K562 (cell line): ENCODE results near the gene TAS2R8. TPM values are rescaled to one million over a fixed set of nuclear protein-coding genes. Genes with fewer than 3 reads are reported as not detected.

Experiments used
- ARHGAP35 ChIP-seq: fragments of 450-650 bp; IDR thresholded peaks from 2 replicates; pipeline ENCODE4 v1.6.1; 2018; ENCODE audit not compliant: partially characterized antibody
- ASH1L ChIP-seq: fragments of 450-650 bp; IDR thresholded peaks from 2 replicates; pipeline ENCODE4 v1.6.1; 2018; ENCODE audit warnings: borderline replicate concordance, mild to moderate bottlenecking, low read depth; ENCODE audit not compliant: partially characterized antibody
- CAMTA2 ChIP-seq: fragments of 250-450 bp; sonication (Bioruptor Pico); conservative IDR thresholded peaks from 2 replicates; pipeline ENCODE4 v1.5.1; 2022
- GABPB1 ChIP-seq: sonication (generic); formaldehyde crosslinking; IDR thresholded peaks from 2 replicates; pipeline ENCODE4 v1.8.0; 2022; ENCODE audit warnings: mild to moderate bottlenecking, missing genetic modification reagents
- MTA3 ChIP-seq: fragments of 450-650 bp; formaldehyde crosslinking; IDR thresholded peaks from 2 replicates; pipeline ENCODE4 v1.6.1; 2017; ENCODE audit warnings: mild to moderate bottlenecking, borderline replicate concordance
- RAD21 ChIP-seq, 2 experiments: fragments of 250-450 bp in 1 of 2; fragments of 450-650 bp in 1 of 2; sonication (Bioruptor Pico) in 1 of 2; formaldehyde crosslinking in 1 of 2; IDR thresholded peaks in 1 of 2; conservative IDR thresholded peaks in 1 of 2; 2 replicates each; pipeline versions ENCODE4 v1.4.0 to v1.8.0; 2020 to 2022; ENCODE audit warnings: mild to moderate bottlenecking in 2 of 2, moderate library complexity in 1 of 2
- SMARCB1 ChIP-seq: IDR thresholded peaks from 2 replicates; pipeline ENCODE4 v1.6.1; 2011; ENCODE audit warnings: improper control_type of control experiment, low read depth; ENCODE audit not compliant: insufficient read length
- ZNF695 ChIP-seq: fragments of 450-650 bp; formaldehyde crosslinking; IDR thresholded peaks from 2 replicates; pipeline ENCODE4 v1.4.0; 2020; ENCODE audit warnings: mild to moderate bottlenecking, moderate library complexity
- ZZZ3 ChIP-seq: fragments of 450-650 bp; IDR thresholded peaks from 2 replicates; pipeline ENCODE4 v1.6.1; 2016; ENCODE audit warnings: antibody characterized with exemption, mild to moderate bottlenecking, moderate library complexity
- polyA plus RNA-seq, 8 experiments: library from polyadenylated mRNA; depleted of rRNA in 4 of 8; stranded (reverse) in 5 of 8; unstranded in 3 of 8; fragments of >200 nt; fragmentation: Nextera tagmentation in 2 of 8; fragmentation: Illumina TruSeq in 1 of 8; extraction: Ambion mirVana in 2 of 8; extraction: Trizol in 1 of 8; gene quantifications; 2 replicates each; pipeline versions ENCODE4 v1.2.1 to v1.2.3, GENCODE V29; 2011 to 2014; ENCODE audit warnings: inconsistent platforms in 1 of 8, missing spikeins in 1 of 8
- total RNA-seq, 7 experiments: library from RNA; depleted of rRNA in 6 of 7; stranded (reverse); fragments of >200 nt in 6 of 7; fragmentation: Illumina TruSeq in 2 of 7; extraction: Trizol in 2 of 7; gene quantifications; 2 replicates each; pipeline versions ENCODE4 v1.2.1 to v1.2.3, GENCODE V29; 2011 to 2021; ENCODE audit warnings: low replicate concordance in 1 of 7
- TF ChIP-seq, protein P1 (sequence below), 2 experiments: fragments of 450-650 bp; IDR thresholded peaks; 2 replicates each; pipeline ENCODE4 v1.6.1; 2016; ENCODE audit warnings: mild to moderate bottlenecking in 2 of 2, borderline replicate concordance in 1 of 2, low read depth in 1 of 2, moderate library complexity in 1 of 2
- TF ChIP-seq, protein P2 (sequence below), 2 experiments: fragments of 250-450 bp in 1 of 2; fragments of 450-650 bp in 1 of 2; sonication (Bioruptor Pico) in 1 of 2; IDR thresholded peaks; 2 replicates each; pipeline versions ENCODE4 v1.6.1 to v1.8.0; 2016 to 2021; ENCODE audit warnings: mild to moderate bottlenecking in 2 of 2, moderate library complexity in 2 of 2, missing compliant biosample characterization in 1 of 2, missing genetic modification characterization in 1 of 2
- TF ChIP-seq, protein P3 (sequence below): sonication (generic); formaldehyde crosslinking; IDR thresholded peaks from 2 replicates; pipeline ENCODE4 v1.8.0; 2022; ENCODE audit warnings: mild to moderate bottlenecking, low read depth, missing genetic modification reagents
- TF ChIP-seq, protein P4 (sequence below): IDR thresholded peaks from 2 replicates; pipeline ENCODE4 v1.6.1; 2012; ENCODE audit warnings: low read depth, low read length, improper control_type of control experiment, borderline replicate concordance

TAS2R8 gene
- total and polyA plus RNA-seq, 9 of the 15 experiments (the other 6 are each of a cell fraction or from before 2014, with no cell fraction given), result not detected

DNA sequence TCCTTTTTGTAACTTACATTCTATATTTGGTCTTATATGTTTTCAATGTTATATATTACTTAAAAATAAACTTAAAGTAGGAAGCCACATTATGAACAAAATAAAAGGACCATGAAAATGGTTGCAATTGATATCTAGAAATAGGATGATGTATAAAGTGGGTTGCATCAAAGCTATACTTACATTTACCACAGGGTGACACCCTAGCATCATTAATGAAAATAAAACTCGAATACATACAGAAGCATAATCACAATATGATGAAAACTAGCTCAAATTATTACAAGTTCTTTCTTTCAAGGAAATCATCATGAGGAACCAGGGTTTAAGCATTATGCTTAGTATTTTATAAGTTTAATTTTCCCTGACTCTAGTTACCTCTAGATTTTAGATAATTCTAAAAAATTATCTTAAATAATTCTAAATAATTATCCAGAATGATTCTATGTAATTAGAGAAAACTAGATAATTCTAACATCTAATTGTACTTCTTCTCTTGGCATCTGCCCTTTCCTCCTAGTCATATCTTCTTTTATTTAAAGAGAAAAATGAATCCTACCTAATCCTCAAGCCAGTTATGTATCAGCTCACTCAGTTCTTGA lies 35.9 kb downstream of the TAS2R8 start (continued):
- TF ChIP-seq, protein P1, sequence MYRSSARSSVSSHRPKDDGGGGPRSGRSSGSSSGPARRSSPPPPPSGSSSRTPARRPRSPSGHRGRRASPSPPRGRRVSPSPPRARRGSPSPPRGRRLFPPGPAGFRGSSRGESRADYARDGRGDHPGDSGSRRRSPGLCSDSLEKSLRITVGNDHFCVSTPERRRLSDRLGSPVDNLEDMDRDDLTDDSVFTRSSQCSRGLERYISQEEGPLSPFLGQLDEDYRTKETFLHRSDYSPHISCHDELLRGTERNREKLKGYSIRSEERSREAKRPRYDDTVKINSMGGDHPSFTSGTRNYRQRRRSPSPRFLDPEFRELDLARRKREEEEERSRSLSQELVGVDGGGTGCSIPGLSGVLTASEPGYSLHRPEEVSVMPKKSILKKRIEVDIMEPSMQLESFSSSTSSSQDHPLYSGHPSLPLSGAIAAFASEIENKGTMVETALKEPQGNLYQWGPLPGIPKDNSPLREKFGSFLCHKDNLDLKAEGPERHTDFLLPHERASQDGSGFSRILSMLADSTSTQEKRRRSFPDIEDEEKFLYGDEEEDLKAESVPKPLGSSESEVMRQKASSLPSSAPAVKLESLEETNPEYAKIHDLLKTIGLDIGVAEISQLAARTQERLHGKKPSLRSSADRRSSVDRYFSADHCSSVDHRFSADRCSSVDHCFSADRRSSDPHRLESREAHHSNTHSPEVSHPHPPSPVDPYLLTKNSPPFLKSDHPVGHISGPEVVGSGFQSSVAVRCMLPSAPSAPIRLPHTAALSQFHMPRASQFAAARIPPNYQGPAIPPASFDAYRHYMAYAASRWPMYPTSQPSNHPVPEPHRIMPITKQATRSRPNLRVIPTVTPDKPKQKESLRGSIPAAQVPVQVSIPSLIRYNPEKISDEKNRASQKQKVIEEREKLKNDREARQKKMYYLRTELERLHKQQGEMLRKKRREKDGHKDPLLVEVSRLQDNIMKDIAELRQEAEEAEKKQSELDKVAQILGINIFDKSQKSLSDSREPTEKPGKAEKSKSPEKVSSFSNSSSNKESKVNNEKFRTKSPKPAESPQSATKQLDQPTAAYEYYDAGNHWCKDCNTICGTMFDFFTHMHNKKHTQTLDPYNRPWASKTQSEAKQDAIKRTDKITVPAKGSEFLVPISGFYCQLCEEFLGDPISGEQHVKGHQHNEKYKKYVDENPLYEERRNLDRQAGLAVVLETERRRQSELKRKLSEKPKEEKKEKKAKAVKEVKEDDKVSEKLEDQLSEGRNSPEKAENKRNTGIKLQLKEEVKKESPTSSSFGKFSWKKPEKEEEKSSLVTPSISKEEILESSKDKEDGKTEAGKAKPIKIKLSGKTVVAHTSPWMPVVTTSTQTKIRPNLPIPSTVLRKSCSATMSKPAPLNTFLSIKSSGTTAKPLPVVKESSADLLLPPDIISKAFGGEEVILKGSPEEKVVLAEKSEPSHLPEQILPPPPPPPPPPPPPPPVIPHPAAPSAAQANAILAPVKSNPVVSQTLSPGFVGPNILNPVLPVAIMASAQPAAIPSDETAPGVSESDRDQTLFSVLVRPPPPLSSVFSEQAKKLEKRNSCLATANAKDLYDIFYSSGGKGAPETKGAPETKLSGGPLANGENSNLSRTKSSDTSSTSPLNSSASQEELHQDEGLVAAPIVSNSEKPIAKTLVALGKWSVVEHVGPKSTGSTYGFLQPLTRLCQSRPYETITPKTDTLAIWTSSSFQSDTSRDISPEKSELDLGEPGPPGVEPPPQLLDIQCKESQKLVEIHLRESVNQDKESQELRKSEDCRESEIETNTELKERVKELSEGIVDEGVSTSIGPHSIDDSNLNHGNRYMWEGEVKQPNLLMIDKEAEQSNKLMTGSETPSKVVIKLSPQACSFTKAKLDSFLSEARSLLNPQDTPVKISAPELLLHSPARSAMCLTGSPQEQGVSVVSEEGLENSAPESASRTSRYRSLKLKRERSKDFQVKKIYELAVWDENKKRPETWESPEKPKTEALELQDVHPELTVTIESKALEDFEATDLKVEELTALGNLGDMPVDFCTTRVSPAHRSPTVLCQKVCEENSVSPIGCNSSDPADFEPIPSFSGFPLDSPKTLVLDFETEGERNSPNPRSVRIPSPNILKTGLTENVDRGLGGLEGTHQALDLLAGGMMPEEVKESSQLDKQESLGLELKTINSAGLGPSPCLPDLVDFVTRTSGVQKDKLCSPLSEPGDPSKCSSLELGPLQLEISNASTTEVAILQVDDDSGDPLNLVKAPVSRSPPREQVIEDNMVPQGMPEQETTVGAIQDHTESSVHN (IDR thresholded peaks at IDR 0.05; ENCODE audit: borderline replicate concordance in 1 of 2, low read depth in 1 of 2), result no peak
- TF ChIP-seq MTA3, result no peak
- TF ChIP-seq ZZZ3, result no peak
- TF ChIP-seq, protein P2, sequence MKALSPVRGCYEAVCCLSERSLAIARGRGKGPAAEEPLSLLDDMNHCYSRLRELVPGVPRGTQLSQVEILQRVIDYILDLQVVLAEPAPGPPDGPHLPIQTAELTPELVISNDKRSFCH (CRISPR knock-in tag; IDR thresholded peaks at IDR 0.05), result no peak
- TF ChIP-seq, protein P2 (tag; IDR thresholded peaks at IDR 0.05), result no peak
- no peak for TF ChIP-seq GABPB1 (CRISPR knock-in tag)
- TF ChIP-seq ARHGAP35, result no peak
- TF ChIP-seq, protein P3, sequence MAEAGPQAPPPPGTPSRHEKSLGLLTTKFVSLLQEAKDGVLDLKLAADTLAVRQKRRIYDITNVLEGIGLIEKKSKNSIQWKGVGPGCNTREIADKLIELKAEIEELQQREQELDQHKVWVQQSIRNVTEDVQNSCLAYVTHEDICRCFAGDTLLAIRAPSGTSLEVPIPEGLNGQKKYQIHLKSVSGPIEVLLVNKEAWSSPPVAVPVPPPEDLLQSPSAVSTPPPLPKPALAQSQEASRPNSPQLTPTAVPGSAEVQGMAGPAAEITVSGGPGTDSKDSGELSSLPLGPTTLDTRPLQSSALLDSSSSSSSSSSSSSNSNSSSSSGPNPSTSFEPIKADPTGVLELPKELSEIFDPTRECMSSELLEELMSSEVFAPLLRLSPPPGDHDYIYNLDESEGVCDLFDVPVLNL (CRISPR knock-in tag), result no peak
- TF ChIP-seq, protein P4, sequence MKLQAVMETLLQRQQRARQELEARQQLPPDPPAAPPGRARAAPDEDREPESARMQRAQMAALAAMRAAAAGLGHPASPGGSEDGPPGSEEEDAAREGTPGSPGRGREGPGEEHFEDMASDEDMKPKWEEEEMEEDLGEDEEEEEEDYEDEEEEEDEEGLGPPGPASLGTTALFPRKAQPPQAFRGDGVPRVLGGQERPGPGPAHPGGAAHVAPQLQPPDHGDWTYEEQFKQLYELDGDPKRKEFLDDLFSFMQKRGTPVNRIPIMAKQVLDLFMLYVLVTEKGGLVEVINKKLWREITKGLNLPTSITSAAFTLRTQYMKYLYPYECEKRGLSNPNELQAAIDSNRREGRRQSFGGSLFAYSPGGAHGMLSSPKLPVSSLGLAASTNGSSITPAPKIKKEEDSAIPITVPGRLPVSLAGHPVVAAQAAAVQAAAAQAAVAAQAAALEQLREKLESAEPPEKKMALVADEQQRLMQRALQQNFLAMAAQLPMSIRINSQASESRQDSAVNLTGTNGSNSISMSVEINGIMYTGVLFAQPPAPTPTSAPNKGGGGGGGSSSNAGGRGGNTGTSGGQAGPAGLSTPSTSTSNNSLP, result 0 out of 2 replicates have a peak, but pooled peaks have one; percentile 43
- TF ChIP-seq ZNF695 (CRISPR knock-in tag), result no peak
- no peak for TF ChIP-seq ASH1L
- peak; percentile 55 to 78 for TF ChIP-seq RAD21 (CRISPR knock-in tag; conservative IDR thresholded peaks at IDR 0.05 in 1 of 2, IDR thresholded peaks at IDR 0.05 in 1 of 2)
- TF ChIP-seq SMARCB1, result no peak
- no peak for TF ChIP-seq CAMTA2 (CRISPR knock-in tag)
